Measurements from ENCODE around the gene SLC38A7. TPM values are rescaled to one million over a fixed set of nuclear protein-coding genes. Genes with fewer than 3 reads are reported as not detected.

SLC38A7 gene
- polyA plus RNA-seq, 1 experiment, result 11.7 TPM

DNA sequence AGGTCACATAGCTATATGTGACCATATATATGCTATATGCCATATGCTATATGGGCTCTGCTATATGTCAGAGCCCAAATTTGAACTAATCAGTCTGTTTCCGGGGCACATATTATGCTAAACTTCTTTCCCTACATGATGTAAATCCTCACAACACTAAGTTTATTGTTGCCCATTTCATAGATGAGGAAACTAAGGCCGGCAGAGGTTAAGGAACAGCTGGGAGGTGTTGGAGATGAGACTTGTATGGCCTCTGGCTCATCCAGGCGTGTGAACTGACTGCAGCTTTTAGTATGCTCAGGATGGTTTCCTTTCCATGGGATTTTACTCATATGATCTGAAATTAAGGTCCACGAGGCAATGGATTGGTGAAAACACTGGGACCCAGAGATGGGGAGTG is 37.5 kb downstream of the SLC38A7 start:
- ChIA-PET POLR2A (no interaction called here), CTCF (interaction anchor here (1.2 to 1.8 kb wide), 3 partner anchors 10 to 310 kb away, joined by 3 read pairs; no protein-coding TSS in a partner anchor)
- Histone ChIP-seq H3K4me3 (ENCODE audit: low read depth, low read length) (no peak overlapping the region), H3K27me3 (ENCODE audit: control insufficient read depth, insufficient read depth, low read length) (no peaks in the 10 kb centered on the region), H3K9me3 (ENCODE audit: control insufficient read depth, insufficient read depth, low read length) (no peaks in the 10 kb centered on the region), H3K27ac (ENCODE audit: low read depth, low read length) (no peak overlapping the region)
- no peak for DNase-seq (ENCODE audit: low read depth, low spot score)
- TF ChIP-seq, protein P1, sequence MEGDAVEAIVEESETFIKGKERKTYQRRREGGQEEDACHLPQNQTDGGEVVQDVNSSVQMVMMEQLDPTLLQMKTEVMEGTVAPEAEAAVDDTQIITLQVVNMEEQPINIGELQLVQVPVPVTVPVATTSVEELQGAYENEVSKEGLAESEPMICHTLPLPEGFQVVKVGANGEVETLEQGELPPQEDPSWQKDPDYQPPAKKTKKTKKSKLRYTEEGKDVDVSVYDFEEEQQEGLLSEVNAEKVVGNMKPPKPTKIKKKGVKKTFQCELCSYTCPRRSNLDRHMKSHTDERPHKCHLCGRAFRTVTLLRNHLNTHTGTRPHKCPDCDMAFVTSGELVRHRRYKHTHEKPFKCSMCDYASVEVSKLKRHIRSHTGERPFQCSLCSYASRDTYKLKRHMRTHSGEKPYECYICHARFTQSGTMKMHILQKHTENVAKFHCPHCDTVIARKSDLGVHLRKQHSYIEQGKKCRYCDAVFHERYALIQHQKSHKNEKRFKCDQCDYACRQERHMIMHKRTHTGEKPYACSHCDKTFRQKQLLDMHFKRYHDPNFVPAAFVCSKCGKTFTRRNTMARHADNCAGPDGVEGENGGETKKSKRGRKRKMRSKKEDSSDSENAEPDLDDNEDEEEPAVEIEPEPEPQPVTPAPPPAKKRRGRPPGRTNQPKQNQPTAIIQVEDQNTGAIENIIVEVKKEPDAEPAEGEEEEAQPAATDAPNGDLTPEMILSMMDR (IDR thresholded peaks at IDR 0.05; ENCODE audit: low read depth, low read length), result no peak

DNA sequence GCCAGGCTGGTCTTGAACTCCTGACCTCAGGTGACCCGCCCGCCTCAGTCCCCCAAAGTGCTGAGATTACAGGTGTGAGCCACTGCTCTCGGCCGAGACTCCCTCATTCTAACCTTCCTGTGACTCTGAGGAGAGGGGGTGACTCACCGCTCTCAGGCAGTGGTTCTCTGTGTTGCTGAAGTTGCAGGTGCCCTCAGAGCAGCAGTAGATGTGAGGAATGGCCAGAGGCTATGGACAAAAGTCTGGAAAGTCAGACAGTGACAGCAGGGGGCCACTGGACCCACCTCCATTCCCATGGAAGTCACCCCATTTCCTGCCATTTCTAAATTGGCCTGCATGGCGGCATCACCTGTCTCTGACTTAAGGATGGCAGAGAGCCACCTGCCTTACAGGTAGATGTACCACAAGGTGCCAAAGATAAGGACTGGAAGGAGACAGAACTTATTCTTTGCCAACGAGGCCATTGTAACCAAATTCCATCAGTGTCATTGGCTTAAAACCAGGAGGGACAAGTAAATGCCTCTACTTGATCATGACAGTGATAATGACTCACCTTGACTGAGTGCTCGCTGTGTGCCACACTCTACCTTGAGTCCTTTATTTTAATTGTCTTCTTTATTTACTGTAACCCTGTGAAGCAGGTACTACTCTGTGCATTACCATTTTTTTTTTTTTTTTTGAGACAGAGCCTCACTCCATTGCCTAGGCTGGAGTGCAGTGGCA is 39.6 kb downstream of the SLC38A7 start:
- ChIA-PET POLR2A (no interaction called here), CTCF (no interaction called here)
- DNase-seq (ENCODE audit: low read depth, low spot score), result no peak
- Histone ChIP-seq H3K9me3 (ENCODE audit: control insufficient read depth, insufficient read depth, low read length) (no peaks in the 10 kb centered on the region), H3K4me3 (ENCODE audit: low read depth, low read length) (no peak overlapping the region), H3K27ac (ENCODE audit: low read depth, low read length) (no peak overlapping the region), H3K27me3 (ENCODE audit: control insufficient read depth, insufficient read depth, low read length) (no peaks in the 10 kb centered on the region)
- TF ChIP-seq, protein P1 (IDR thresholded peaks at IDR 0.05; ENCODE audit: low read depth, low read length), result no peak

DNA sequence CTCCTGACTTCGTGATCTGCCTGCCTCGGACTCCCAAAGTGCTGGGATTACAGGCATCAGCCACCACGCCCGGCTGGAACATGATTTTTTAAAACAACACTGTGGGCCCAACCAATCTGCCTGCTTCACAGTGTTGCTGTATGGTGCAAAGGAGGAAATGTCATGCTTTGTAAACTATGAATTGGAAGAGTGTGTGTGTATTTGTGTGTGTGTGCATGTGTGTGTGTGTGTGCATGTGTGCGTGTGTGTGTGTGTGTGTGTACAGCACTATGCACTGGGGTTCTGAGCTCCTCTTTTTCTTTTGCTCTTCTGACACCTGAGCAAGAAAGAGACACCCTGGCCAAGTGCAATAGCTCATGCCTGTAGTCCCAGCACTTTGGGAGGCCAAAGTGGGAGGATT is 40.5 kb downstream of the SLC38A7 start:
- H3K27ac ChIP-seq (ENCODE audit: low read depth, low read length), result no peak overlapping the region
- TF ChIP-seq, protein P1 (IDR thresholded peaks at IDR 0.05; ENCODE audit: low read depth, low read length), result no peak
- ChIA-PET POLR2A (no interaction called here), CTCF (no interaction called here)
- DNase-seq (ENCODE audit: low read depth, low spot score), result no peak
- no peak overlapping the region for H3K4me3 ChIP-seq (ENCODE audit: low read depth, low read length)
- no peaks in the 10 kb centered on the region for H3K9me3 ChIP-seq (ENCODE audit: control insufficient read depth, insufficient read depth, low read length)
- H3K27me3 ChIP-seq (ENCODE audit: control insufficient read depth, insufficient read depth, low read length), result no peaks in the 10 kb centered on the region

DNA sequence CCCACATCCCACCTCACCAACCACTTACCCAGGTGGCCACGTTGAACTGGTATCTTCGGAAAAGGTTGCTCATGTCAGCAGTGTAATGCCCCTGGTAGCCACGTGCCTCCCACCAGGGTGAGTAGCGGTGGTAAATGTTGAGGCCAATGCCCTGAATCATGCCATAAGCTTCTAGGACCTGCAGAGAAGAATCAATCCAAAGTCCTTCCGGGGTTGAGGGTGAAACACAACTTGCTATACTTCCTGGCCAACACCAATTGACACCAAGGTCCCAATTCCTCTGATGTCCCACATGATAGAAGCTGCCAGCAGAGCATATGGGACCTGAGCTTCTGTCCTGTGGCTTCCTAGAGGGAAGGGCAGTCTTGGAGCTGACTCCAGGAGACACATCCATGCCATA is 43.6 kb downstream of the SLC38A7 start:
- Histone ChIP-seq H3K27me3 (ENCODE audit: control insufficient read depth, insufficient read depth, low read length) (no peaks in the 10 kb centered on the region), H3K27ac (ENCODE audit: low read depth, low read length) (no peak overlapping the region), H3K9me3 (ENCODE audit: control insufficient read depth, insufficient read depth, low read length) (no peaks in the 10 kb centered on the region), H3K4me3 (ENCODE audit: low read depth, low read length) (no peak overlapping the region)
- TF ChIP-seq, protein P1 (IDR thresholded peaks at IDR 0.05; ENCODE audit: low read depth, low read length), result no peak
- ChIA-PET POLR2A (no interaction called here), CTCF (no interaction called here)
- no peak for DNase-seq (ENCODE audit: low read depth, low spot score)

DNA sequence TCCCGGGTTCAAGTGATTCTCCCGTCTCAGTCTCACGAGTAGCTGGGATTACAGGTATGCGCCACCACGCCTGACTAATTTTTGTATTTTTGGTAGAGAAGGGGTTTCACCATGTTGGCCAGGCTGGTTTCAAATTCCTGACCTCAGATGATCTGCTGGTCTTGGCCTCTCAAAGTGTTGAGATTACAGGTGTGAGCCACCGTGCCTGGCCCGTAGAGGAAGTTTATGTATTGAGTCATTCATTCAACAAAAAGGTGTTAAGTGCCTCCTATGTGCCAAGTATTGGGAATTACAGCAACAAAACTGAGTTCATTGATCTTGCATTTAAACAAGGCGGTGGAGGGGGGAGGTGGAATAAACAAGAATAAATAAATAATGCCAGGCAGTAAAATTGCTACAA is 44.7 kb downstream of the SLC38A7 start:
- TF ChIP-seq, protein P1 (IDR thresholded peaks at IDR 0.05; ENCODE audit: low read depth, low read length), result no peak
- POLR2A ChIA-PET, result no interaction called here
- Histone ChIP-seq H3K9me3 (ENCODE audit: control insufficient read depth, insufficient read depth, low read length) (no peaks in the 10 kb centered on the region), H3K27me3 (ENCODE audit: control insufficient read depth, insufficient read depth, low read length) (no peaks in the 10 kb centered on the region), H3K4me3 (ENCODE audit: low read depth, low read length) (no peak overlapping the region), H3K27ac (ENCODE audit: low read depth, low read length) (no peak overlapping the region)
- CTCF ChIA-PET, result no interaction called here
- no peak for DNase-seq (ENCODE audit: low read depth, low spot score)

All from AG04450 (cell line).